Suppressor macrophage treated with lipopolysaccharide for 1 hour (primary cell): ENCODE results near the gene MPP2.
"Not testable (repeated sequence)": the region's sequence is repeated elsewhere in the genome, so short reads cannot be mapped to it uniquely, and the experiment has no call there.

Experiments used
- DNase-seq, 3 donors: peaks; one replicate each; pipeline ENCODE4 v3.0.0-alpha.2; 2020 to 2022

MPP2 gene

GRCh38 chr17:43907425-43907981, at the start of gene MPP2:
TSS of gene MPP2 (minus strand) at chr17:43907536. CDS start at chr17:43904460, 3,076 bp downstream.
- peak in 2 of 3 donors; percentile 34 to 46 for DNase-seq

- DNase-seq = no peak
These were observed 48.9 kb upstream of the MPP2 start for GRCh38 chr17:43956222-43956621.

GRCh38 chr17:43953746-43954145, 46.4 kb upstream of the MPP2 start, which contains the start of gene PYY:
TSS of gene PYY (minus strand) at chr17:43953940. CDS start at chr17:43953483, 457 bp downstream.
- DNase-seq = no peak

- no peak for DNase-seq
These were observed 45.7 kb upstream of the MPP2 start for GRCh38 chr17:43952724-43953666.

GRCh38 chr17:43952351-43952723, 45.0 kb upstream of the MPP2 start:
- DNase-seq = no peak

- DNase-seq = no peak
These were observed 44.4 kb upstream of the MPP2 start for GRCh38 chr17:43951750-43952149.

GRCh38 chr17:43950554-43950953, 43.2 kb upstream of the MPP2 start:
- DNase-seq = no peak

- no peak for DNase-seq
These were observed 42.4 kb upstream of the MPP2 start for GRCh38 chr17:43949781-43950180.

- no peak for DNase-seq
These were observed 39.4 kb upstream of the MPP2 start for GRCh38 chr17:43946781-43947180.

GRCh38 chr17:43945074-43945829, 37.9 kb upstream of the MPP2 start:
- peak; percentile 25 to 44 (median 26) for DNase-seq

GRCh38 chr17:43942051-43942685, 34.8 kb upstream of the MPP2 start, which contains the start of gene PPY:
TSS of gene PPY (minus strand) at chr17:43942476. CDS start at chr17:43941654, 822 bp downstream.
- DNase-seq = no peak

- peak; percentile 35 to 48 (median 46) for DNase-seq
These were observed 33.3 kb upstream of the MPP2 start for GRCh38 chr17:43940630-43941029.

- DNase-seq = no peak
These were observed 32.5 kb upstream of the MPP2 start for GRCh38 chr17:43939886-43940285.

GRCh38 chr17:43939452-43939851, 32.1 kb upstream of the MPP2 start:
- DNase-seq = not testable (repeated sequence)

- DNase-seq = no peak
These were observed 31.5 kb upstream of the MPP2 start for GRCh38 chr17:43938838-43939182.

- no peak for DNase-seq
These were observed 29.1 kb upstream of the MPP2 start for GRCh38 chr17:43936434-43936833.

GRCh38 chr17:43935926-43936261, 28.6 kb upstream of the MPP2 start:
- no peak for DNase-seq

- DNase-seq = no peak
These were observed 28.0 kb upstream of the MPP2 start for GRCh38 chr17:43935204-43935925.

- no peak for DNase-seq
These were observed 25.6 kb upstream of the MPP2 start for GRCh38 chr17:43932923-43933322.

GRCh38 chr17:43932357-43932756, 25.0 kb upstream of the MPP2 start:
- DNase-seq = no peak

- DNase-seq = no peak
These were observed 23.8 kb upstream of the MPP2 start for GRCh38 chr17:43931062-43931571.

GRCh38 chr17:43928609-43929008, 21.3 kb upstream of the MPP2 start:
- no peak for DNase-seq
